GM12801 (cell line): Measurements from ENCODE around the gene DFFB.

Experiments used
- TF ChIP-seq, protein P1 (sequence below): IDR thresholded peaks from one replicate; pipeline ENCODE4 v1.5.1; 2011; ENCODE audit warnings: control low read depth; ENCODE audit not compliant: insufficient read length; ENCODE audit errors: extremely low read depth

Gene DFFB

DNA sequence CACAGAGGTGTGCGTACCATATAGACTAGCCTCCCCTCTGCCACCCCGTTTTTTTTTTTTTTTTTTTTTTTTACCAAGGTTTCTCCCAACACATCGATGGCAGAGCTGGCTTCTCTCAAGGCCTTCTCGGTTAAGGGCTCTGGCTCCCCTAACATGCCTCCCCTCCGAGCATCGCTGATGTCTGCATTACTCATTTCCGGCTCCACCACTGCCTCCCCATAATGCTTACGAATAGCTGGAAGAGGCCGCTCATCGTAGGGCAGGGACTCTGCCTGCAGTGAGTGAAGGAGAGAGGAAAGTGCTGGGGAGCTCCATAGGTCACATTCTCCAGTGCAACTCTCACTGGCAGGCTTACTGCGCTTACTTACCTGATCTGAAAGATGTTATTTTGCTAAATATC is 20.9 kb upstream of the DFFB start:
- TF ChIP-seq, protein P1, sequence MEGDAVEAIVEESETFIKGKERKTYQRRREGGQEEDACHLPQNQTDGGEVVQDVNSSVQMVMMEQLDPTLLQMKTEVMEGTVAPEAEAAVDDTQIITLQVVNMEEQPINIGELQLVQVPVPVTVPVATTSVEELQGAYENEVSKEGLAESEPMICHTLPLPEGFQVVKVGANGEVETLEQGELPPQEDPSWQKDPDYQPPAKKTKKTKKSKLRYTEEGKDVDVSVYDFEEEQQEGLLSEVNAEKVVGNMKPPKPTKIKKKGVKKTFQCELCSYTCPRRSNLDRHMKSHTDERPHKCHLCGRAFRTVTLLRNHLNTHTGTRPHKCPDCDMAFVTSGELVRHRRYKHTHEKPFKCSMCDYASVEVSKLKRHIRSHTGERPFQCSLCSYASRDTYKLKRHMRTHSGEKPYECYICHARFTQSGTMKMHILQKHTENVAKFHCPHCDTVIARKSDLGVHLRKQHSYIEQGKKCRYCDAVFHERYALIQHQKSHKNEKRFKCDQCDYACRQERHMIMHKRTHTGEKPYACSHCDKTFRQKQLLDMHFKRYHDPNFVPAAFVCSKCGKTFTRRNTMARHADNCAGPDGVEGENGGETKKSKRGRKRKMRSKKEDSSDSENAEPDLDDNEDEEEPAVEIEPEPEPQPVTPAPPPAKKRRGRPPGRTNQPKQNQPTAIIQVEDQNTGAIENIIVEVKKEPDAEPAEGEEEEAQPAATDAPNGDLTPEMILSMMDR = no peak

DNA sequence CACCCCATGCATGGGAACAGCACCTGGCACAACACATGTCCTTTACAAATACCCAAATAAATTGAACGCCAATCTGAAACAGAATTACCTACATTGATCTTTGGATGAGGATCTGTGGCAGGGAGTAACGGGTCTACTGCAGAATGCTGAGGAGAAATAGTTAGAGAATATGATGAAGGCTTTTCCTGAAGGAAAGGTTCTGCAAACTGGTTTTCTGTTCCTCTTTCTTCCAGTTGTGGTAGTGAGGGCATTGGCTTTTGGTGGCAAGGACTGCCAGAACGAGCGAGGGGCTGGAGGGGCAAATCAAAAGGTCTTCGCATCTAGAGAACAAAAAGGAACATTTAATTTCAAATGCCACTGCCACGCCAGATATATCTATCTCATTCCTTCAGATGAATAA is 20.1 kb upstream of the DFFB start:
- TF ChIP-seq, protein P1 = no peak

DNA sequence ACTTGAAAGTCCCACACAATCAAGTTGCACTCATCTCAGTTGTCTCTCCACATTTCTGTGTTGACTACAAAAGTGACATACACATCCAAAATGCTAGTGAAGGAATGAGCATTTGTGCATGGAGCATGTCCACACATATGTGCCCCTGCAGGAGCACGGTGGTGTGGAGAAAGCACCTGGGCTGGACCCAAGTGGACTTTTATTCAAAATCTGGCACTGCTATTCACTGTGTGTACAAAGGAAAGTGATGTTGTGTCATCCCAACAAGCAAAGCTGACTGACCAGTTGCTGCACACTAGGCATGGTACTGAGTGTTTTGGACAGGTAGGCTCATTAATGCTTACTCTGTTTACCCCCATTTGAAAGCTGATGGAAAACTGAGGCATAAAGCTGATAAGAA is 19.6 kb upstream of the DFFB start:
- TF ChIP-seq, protein P1 = no peak

DNA sequence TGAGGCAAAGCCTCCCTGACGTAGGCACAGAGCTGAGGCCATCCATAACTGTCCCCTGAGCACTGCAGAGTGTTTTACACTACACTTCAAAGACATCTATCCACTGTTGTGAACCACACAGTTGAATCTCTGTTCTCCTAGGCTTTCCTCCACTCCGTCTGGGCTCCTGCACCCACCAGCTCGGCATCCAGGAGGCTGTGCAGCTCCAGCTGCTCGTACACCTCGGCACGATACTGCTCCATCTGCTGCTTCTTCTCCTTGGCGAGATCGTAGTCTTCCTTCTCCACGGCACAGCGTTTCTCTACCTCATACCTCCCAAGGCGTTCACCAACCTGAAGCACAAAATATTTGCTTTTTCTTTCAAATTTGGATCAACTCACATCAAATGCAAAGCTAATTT is 18.5 kb upstream of the DFFB start:
- TF ChIP-seq, protein P1 = no peak

DNA sequence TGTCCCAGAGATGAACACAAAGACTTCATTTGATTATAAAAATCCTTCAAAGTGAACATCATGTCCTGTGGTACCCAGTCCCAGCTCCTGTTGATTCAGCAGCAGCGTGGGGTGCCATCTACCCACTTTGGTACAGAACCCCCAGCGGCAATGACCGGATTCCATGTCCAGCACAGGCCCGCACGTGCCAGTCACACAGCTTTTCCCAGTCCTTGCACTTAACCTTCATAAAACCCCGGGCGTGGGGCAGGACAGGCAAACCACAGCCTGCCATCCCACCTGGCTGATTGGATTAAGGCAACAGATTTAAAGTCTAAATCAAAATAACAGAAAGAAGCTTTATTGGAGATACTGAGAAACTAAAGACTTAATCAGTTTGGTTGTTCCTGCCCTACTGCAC is 15.8 kb upstream of the DFFB start:
- TF ChIP-seq, protein P1 = no peak

DNA sequence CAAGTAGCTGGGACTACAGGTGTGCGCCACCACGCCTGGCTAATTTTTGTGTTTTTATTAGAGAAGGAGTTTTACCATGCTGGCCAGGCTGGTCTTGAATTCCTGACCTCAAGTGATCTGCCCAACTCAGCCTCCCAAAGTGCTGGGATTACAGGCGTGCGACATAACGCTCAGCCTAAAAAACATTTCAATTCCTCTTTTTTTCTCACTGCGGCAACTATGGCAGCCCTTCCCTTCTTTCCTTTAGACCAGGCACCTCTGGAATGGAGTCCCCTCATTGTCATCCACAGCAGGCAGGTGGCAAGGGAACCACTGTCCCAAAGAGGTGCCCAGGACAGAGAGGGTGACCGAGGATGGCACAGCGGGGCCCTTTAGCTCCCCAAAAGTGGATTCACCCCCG is 14.4 kb upstream of the DFFB start:
- TF ChIP-seq, protein P1 = no peak

DNA sequence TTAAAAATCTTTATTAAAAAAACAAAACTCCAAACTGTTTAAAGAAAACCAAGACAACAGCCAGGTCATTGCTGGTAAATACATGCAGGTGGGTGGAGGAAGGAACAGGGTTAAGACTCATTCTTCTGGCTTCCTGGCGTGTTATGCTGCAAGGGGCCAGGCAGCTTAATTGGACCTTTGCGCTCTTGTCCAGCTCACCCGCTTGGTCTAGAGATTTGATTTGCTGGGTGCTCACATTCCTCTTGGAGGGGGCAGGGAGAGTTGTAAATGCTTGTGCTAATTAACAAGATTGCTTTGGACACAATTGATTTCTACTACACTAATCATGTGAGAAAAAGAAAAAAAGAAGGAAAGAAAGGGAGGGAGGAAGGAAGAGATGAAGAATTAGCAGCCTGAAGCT is 10.7 kb upstream of the DFFB start:
- TF ChIP-seq, protein P1 = no peak

DNA sequence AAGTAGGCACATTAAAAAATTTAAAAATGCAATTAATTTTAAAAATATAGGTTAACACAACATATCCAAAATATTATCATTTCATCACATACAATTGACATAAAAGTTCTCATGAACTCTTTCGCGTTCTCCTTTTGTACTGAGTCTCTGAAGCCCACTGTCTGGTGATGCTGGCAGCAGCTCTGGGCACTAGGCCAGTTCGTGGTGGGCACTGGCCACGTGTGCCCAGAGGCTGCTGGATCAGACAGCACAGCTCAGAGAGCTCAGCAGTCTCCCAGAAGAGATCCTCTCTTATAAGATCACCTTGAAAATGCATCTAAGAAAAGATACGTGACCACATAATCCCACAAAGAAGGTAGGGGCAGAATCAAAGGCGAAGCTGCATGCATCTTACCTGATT is 10.2 kb upstream of the DFFB start:
- TF ChIP-seq, protein P1 = no peak
